Measurements from ENCODE around the gene TRIM74. TPM values are rescaled to one million over a fixed set of nuclear protein-coding genes. Genes with fewer than 3 reads are reported as not detected.
"Not testable (repeated sequence)": the region's sequence is repeated elsewhere in the genome, so short reads cannot be mapped to it uniquely, and the experiment has no call there.

TRIM74 gene
- total RNA-seq, 1 donor from 2014 or later: not detected

DNA sequence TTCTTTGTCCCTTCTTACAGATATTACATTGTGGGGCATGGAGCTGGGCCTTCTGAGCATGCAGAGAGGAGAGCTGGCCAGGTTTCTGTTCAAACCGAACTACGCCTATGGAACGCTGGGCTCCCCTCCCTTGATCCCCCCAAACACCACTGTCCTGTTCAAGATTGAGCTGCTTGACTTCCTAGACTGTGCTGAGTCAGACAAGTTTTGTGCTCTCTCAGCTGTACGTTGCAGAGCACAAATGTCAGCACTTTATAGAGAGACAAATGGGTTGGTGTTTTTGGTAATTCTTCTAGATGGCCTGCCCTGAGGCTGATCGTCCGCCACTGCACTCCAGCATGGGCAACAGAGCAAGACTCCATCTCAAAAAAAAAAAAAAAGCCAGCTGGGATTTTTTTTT, 2.2 kb upstream of the TRIM74 start:
- H3K36me3 ChIP-seq; H3K27ac ChIP-seq (replicated peaks); H3K4me3 ChIP-seq; H3K4me1 ChIP-seq; H3K9me3 ChIP-seq (replicated peaks); DNase-seq; intact Hi-C loops (cut with micrococcal nuclease); H3K27me3 ChIP-seq (ENCODE audit: low read depth): not testable (repeated sequence)

GRCh38 chr7:72969688-72970087, 422 bp upstream of the TRIM74 start:
- H3K4me1 ChIP-seq; DNase-seq; H3K9me3 ChIP-seq (replicated peaks); H3K27me3 ChIP-seq (ENCODE audit: low read depth); intact Hi-C loops (cut with micrococcal nuclease); H3K4me3 ChIP-seq; H3K27ac ChIP-seq (replicated peaks); H3K36me3 ChIP-seq: not testable (repeated sequence)

- H3K27me3 ChIP-seq (ENCODE audit: low read depth); intact Hi-C loops (cut with micrococcal nuclease); H3K9me3 ChIP-seq (replicated peaks); DNase-seq; H3K4me1 ChIP-seq; H3K4me3 ChIP-seq; H3K27ac ChIP-seq (replicated peaks); H3K36me3 ChIP-seq: not testable (repeated sequence)
Measured at GRCh38 chr7:72966892-72967291, 2.4 kb downstream of the TRIM74 start.

GRCh38 chr7:72965186-72965975, 3.9 kb downstream of the TRIM74 start:
- H3K27me3 ChIP-seq (ENCODE audit: low read depth); H3K4me1 ChIP-seq; H3K9me3 ChIP-seq (replicated peaks); DNase-seq; H3K36me3 ChIP-seq; H3K4me3 ChIP-seq; intact Hi-C loops (cut with micrococcal nuclease); H3K27ac ChIP-seq (replicated peaks): not testable (repeated sequence)

- intact Hi-C loops (cut with micrococcal nuclease); H3K9me3 ChIP-seq (replicated peaks): not testable (repeated sequence)
Measured at GRCh38 chr7:72963056-72963455, 6.2 kb downstream of the TRIM74 start.

DNA sequence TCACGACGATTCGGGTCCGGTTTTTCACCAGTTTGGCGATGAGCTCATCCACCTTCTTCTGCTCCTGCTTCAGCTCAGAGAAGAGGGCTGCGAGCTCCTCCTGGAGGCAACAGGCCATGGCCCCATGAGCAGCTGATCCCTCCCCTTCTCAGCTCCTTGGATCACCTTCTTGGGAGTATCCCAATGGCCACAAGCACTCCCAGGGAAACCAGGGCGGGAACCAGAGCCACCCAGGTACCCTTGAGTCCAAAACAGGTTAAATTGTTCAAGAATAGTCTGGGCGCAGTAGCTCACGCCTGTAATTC, 8.0 kb downstream of the TRIM74 start:
- DNase-seq; H3K27ac ChIP-seq (replicated peaks); intact Hi-C loops (cut with micrococcal nuclease); H3K4me3 ChIP-seq; H3K9me3 ChIP-seq (replicated peaks); H3K36me3 ChIP-seq; H3K27me3 ChIP-seq (ENCODE audit: low read depth); H3K4me1 ChIP-seq: not testable (repeated sequence)

More at GRCh38 chr7:72963056-72963455, 6.2 kb downstream of the TRIM74 start:
- not testable (repeated sequence) for DNase-seq; H3K36me3 ChIP-seq; H3K4me3 ChIP-seq; H3K27me3 ChIP-seq (ENCODE audit: low read depth); H3K27ac ChIP-seq (replicated peaks); H3K4me1 ChIP-seq

DNA sequence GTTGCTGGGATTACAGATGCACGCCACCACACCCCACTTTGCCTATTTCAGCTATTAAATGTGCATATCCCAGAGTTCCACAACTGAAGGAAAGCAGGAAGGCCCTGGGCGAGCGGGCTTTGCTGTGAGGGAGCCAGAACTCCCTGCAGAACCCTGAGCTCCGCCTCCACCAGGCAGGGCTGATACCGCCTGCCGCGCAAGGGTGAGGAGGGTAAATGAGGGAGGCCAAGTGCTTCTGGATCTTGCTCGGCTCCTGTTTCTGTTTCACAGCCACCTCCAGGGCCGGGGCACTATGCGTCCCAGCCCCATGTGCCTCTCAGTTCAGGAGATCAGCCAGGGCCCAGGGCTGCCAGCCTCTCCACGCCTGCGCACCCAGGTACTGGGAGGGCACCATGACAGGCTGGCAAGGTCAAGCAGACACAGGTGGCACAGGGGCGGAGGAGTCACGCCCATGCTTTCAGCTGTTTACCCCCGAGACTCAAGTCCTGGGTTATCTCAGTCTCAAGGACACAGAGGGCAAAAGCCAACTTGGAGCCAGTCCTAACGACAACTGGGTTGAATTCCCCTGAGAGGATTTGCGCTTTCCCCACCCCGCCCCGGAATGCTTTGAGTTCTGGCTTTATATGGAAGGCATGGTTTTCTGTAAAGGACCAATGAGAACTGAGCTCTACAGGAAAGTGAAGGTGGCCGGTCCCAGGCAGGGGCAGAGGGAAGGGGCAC, 8.5 kb downstream of the TRIM74 start:
- H3K27ac ChIP-seq (replicated peaks); H3K4me3 ChIP-seq; H3K4me1 ChIP-seq; H3K36me3 ChIP-seq; DNase-seq; H3K27me3 ChIP-seq (ENCODE audit: low read depth); H3K9me3 ChIP-seq (replicated peaks); intact Hi-C loops (cut with micrococcal nuclease): not testable (repeated sequence)

GRCh38 chr7:72960029-72960428, 9.2 kb downstream of the TRIM74 start:
- intact Hi-C loops (cut with micrococcal nuclease); H3K4me1 ChIP-seq; DNase-seq; H3K9me3 ChIP-seq (replicated peaks); H3K4me3 ChIP-seq; H3K36me3 ChIP-seq; H3K27me3 ChIP-seq (ENCODE audit: low read depth); H3K27ac ChIP-seq (replicated peaks): not testable (repeated sequence)

GRCh38 chr7:72954563-72955198, 14.6 kb downstream of the TRIM74 start:
- H3K4me1 ChIP-seq; H3K27me3 ChIP-seq (ENCODE audit: low read depth); H3K36me3 ChIP-seq; H3K27ac ChIP-seq (replicated peaks); DNase-seq; H3K9me3 ChIP-seq (replicated peaks); intact Hi-C loops (cut with micrococcal nuclease): not testable (repeated sequence)
- peak overlapping the region; percentile 60 for H3K4me3 ChIP-seq

DNA sequence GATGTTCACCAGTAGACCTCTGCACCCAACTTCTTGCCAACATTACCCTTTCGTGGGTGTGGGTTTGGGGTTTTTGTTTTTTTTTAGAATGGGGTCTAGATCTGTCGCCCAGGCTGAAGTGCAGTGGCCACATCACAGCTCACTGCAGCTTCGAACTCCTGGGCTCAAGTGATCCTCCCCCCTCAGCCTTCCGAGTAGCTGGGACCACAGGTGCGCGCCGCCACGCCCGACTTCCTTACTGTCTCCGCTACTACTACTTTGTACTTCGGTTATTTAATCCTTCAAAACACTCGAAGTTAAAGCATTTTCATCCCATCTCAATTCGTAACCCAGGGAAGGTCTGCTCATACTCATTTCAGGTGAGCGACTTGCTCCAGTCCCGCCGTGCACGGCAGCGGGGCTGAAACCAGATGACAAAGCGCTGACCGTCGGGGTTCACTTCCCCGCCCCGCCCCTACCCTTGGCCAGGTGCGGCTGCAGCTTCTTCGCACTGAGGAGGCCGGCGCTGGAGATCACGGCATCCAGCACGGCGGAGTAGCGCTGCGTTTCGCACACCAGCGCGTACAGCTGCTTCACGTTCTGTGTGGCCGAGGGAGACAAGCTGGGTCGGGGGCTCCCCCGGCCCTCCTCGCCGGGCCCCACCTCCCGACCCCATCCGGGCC, 15.2 kb downstream of the TRIM74 start:
- H3K4me1 ChIP-seq; intact Hi-C loops (cut with micrococcal nuclease); H3K36me3 ChIP-seq; DNase-seq; H3K9me3 ChIP-seq (replicated peaks); H3K27me3 ChIP-seq (ENCODE audit: low read depth); H3K27ac ChIP-seq (replicated peaks): not testable (repeated sequence)
- peak overlapping the region; percentile 60 for H3K4me3 ChIP-seq

DNA sequence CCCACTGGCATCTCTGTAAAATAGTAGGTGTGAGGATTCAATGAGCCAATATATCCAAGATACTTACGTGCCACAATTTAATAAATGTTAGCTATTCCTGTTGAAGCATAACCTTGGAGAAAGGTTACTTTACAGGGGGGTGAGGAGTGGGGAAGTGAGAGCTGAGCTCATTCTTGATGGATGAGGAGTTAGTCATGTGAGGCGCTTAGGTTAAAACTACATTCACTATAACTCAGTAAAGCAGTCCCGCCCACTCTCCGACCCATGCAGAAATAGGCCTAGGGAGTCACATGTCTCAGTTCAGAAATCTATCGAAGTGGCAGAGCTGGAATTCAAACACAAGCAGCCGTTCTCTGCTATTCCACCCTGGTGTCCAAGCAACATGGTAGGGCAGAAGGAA, 18.8 kb downstream of the TRIM74 start:
- intact Hi-C loops (cut with micrococcal nuclease); H3K27ac ChIP-seq (replicated peaks); H3K4me3 ChIP-seq; H3K4me1 ChIP-seq; H3K27me3 ChIP-seq (ENCODE audit: low read depth); DNase-seq; H3K9me3 ChIP-seq (replicated peaks): not testable (repeated sequence)
- peaks cover 17% of the 10 kb centered on the region for H3K36me3 ChIP-seq

DNA sequence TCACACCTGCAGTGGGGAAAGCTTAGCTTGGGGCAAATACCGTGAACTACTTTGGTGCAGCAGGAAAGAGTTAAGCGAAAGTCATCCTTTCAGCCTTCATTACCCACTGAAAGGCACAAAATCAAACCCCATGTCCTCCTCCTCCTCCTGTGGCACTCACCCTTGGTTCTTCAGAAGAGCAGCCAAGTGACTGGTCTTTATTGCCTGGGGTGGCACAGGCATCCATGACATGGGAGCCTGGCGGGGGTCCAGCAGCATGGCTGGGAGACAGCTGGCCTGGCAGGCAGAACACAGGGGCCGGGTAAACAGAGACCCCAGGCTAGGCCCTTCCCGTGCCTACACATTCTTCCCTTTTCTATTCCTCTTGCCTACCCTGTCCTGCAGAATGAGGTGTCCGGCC, 19.6 kb downstream of the TRIM74 start:
- H3K4me3 ChIP-seq; intact Hi-C loops (cut with micrococcal nuclease); H3K9me3 ChIP-seq (replicated peaks); H3K27me3 ChIP-seq (ENCODE audit: low read depth); DNase-seq; H3K27ac ChIP-seq (replicated peaks); H3K4me1 ChIP-seq: not testable (repeated sequence)
- peaks cover 17% of the 10 kb centered on the region for H3K36me3 ChIP-seq

- not testable (repeated sequence) for H3K27me3 ChIP-seq (ENCODE audit: low read depth); H3K4me1 ChIP-seq; H3K27ac ChIP-seq (replicated peaks)
Measured at GRCh38 chr7:72949276-72949675, 20.0 kb downstream of the TRIM74 start.

More at GRCh38 chr7:72949276-72949675, 20.0 kb downstream of the TRIM74 start:
- H3K36me3 ChIP-seq: peaks cover 17% of the 10 kb centered on the region
- intact Hi-C loops (cut with micrococcal nuclease); DNase-seq; H3K4me3 ChIP-seq; H3K9me3 ChIP-seq (replicated peaks): not testable (repeated sequence)
